ENCODE data around the gene GPR27.

The GPR27 gene

GRCh38 chr3:71785532-71786216, 32.0 kb downstream of the GPR27 start:
- Histone ChIP-seq H3K4me3 (replicated peaks; ENCODE audit: insufficient read depth, low read length) (peak overlapping the region; percentile 77), H3K27ac (replicated peaks) (peak overlapping the region; percentile 48), H3K27me3 (ENCODE audit: insufficient read depth, poor library complexity, severe bottlenecking) (no peaks in the 10 kb centered on the region)
- DNase-seq (ENCODE audit: low read depth in 1 of 2, low spot score in 1 of 2), result no peak
- TF ChIP-seq CTCF (IDR thresholded peaks at IDR 0.05; ENCODE audit: insufficient read depth, low read length) (no peak), REST (IDR thresholded peaks at IDR 0.05; ENCODE audit: insufficient replicate concordance, low read depth) (no peak), SPI1 (IDR thresholded peaks at IDR 0.05; ENCODE audit: borderline replicate concordance, low read depth) (no peak), POLR2AphosphoS5 (IDR thresholded peaks at IDR 0.05; ENCODE audit: low read depth) (no peak; the same call in 1 of the 2 replicates), GABPA (IDR thresholded peaks at IDR 0.05; ENCODE audit: low read depth) (no peak)

GRCh38 chr3:71786217-71786549, 32.5 kb downstream of the GPR27 start:
- Histone ChIP-seq H3K4me3 (replicated peaks; ENCODE audit: insufficient read depth, low read length) (no peak overlapping the region), H3K27me3 (ENCODE audit: insufficient read depth, poor library complexity, severe bottlenecking) (no peaks in the 10 kb centered on the region), H3K27ac (replicated peaks) (no peak overlapping the region)
- TF ChIP-seq POLR2AphosphoS5 (IDR thresholded peaks at IDR 0.05; ENCODE audit: low read depth), result no peak
- TF ChIP-seq SPI1 (IDR thresholded peaks at IDR 0.05; ENCODE audit: borderline replicate concordance, low read depth), result no peak
- no peak for TF ChIP-seq REST (IDR thresholded peaks at IDR 0.05; ENCODE audit: insufficient replicate concordance, low read depth)
- no peak for TF ChIP-seq CTCF (IDR thresholded peaks at IDR 0.05; ENCODE audit: insufficient read depth, low read length)
- TF ChIP-seq GABPA (IDR thresholded peaks at IDR 0.05; ENCODE audit: low read depth), result no peak
- DNase-seq (ENCODE audit: low read depth in 1 of 2, low spot score in 1 of 2), result no peak

DNA sequence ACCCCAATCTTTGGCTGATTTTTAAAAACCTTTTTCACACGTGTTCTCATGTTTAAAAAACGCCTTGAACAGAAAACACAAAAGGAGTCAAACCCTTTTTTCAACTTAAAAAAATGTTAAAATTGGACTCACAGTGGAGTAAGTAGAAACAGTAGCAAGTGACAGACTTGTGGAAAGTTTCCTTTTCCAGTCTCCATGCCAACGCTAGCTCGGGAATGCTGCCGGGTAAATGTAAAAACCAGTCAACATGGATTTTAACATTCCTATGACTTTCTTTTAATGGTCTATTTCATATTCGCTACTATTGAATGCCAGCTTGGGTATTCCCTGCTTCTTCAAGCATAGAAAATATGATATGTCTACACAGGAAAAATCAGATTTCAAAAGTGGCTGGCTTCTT, 32.9 kb downstream of the GPR27 start:
- H3K4me3 ChIP-seq (replicated peaks; ENCODE audit: insufficient read depth, low read length), result no peak overlapping the region
- H3K27me3 ChIP-seq (ENCODE audit: insufficient read depth, poor library complexity, severe bottlenecking), result no peaks in the 10 kb centered on the region
- H3K27ac ChIP-seq (replicated peaks), result no peak overlapping the region
- DNase-seq (ENCODE audit: low read depth in 1 of 2, low spot score in 1 of 2), result no peak
- TF ChIP-seq GABPA (IDR thresholded peaks at IDR 0.05; ENCODE audit: low read depth), result no peak
- TF ChIP-seq CTCF (IDR thresholded peaks at IDR 0.05; ENCODE audit: insufficient read depth, low read length), result no peak
- TF ChIP-seq POLR2AphosphoS5 (IDR thresholded peaks at IDR 0.05; ENCODE audit: low read depth), result no peak
- TF ChIP-seq REST (IDR thresholded peaks at IDR 0.05; ENCODE audit: insufficient replicate concordance, low read depth), result no peak
- no peak for TF ChIP-seq SPI1 (IDR thresholded peaks at IDR 0.05; ENCODE audit: borderline replicate concordance, low read depth)
